Body of pancreas (tissue), 4 donors: ENCODE data around the gene ERI3. TPM values are rescaled to one million over a fixed set of nuclear protein-coding genes. Genes with fewer than 3 reads are reported as not detected.

Experiments
- ATAC-seq: fragments of 150-250 bp; one replicate; pipeline ENCODE4 v1.9.1; 2016
- DNase-seq, 4 donors: peaks; one replicate each; pipeline ENCODE4 v3.0.0-alpha.2; 2019
- H3K27ac ChIP-seq, 4 donors: fragments of 200-600 bp; sonication (generic); 1 replicate in 3 of 4; 2 replicates in 1 of 4; pipeline versions ENCODE4 v1.5.1 to v1.6.1; 2016 to 2019; ENCODE audit warnings: mild to moderate bottlenecking in 1 of 4, mixed read lengths in 1 of 4, moderate library complexity in 1 of 4
- H3K27me3 ChIP-seq, 2 donors: fragments of 200-600 bp; sonication (generic); one replicate each; pipeline ENCODE4 v1.6.0; 2016; ENCODE audit warnings: mild to moderate bottlenecking in 1 of 2
- H3K36me3 ChIP-seq, 2 donors: fragments of 200-600 bp; sonication (generic); replicated peaks in 1 of 2; 2 replicates each; pipeline ENCODE4 v1.5.1; 2016; ENCODE audit warnings: low read depth in 2 of 2; ENCODE audit not compliant: insufficient read depth in 1 of 2
- H3K4me1 ChIP-seq: fragments of 200-600 bp; sonication (generic); one replicate; pipeline ENCODE4 v1.6.0; 2016
- H3K4me3 ChIP-seq, 2 donors: fragments of 200-600 bp; sonication (generic); 1 replicate in 1 of 2; 2 replicates in 1 of 2; pipeline ENCODE4 v1.5.1; 2016 to 2019
- H3K9me3 ChIP-seq, 3 donors: fragments of 200-600 bp; sonication (generic); 1 replicate in 2 of 3; 2 replicates in 1 of 3; pipeline ENCODE4 v1.5.1; 2016
- POLR2A ChIP-seq, 3 donors: fragments of 450-650 bp; IDR thresholded peaks; one replicate each; pipeline ENCODE4 v1.6.1; 2016; ENCODE audit warnings: antibody characterized with exemption in 3 of 3, mild to moderate bottlenecking in 2 of 3
- WGBS, 2 donors: methylation state at CpG; one replicate each; pipeline ENCODE4 v1.1.5; 2017; 5-methylcytosine and 5-hydroxymethylcytosine counted together
- intact Hi-C: fragments of 100-400 bp; cut with DNase I; formaldehyde crosslinking; loops from one replicate; pipeline ENCODE4 v1.15.1; 2023
- total RNA-seq, 2 donors: library from RNA; depleted of rRNA; stranded (reverse); fragments of >200 nt; gene quantifications; one replicate each; pipeline ENCODE4 v1.1.0, GENCODE V29; 2016
- TF ChIP-seq, protein P1 (sequence below), 7 experiments: fragments of 450-650 bp in 4 of 7; fragments of 200-600 bp in 3 of 7; sonication (generic) in 3 of 7; IDR thresholded peaks; one replicate each; pipeline ENCODE4 v1.5.1; 2016 to 2019; ENCODE audit warnings: antibody characterized with exemption in 7 of 7

Gene ERI3
- total RNA-seq, 2 donors from 2014 or later, result 17.4 to 59.7 TPM

- Histone ChIP-seq H3K27me3 (no peaks in the 10 kb centered on the region), H3K36me3 (peaks cover 0 to 2% of the 10 kb centered on the region in 2 donors), H3K4me3 (no peak overlapping the region), H3K4me1 (peaks cover 16% of the 10 kb centered on the region), H3K27ac (no peak overlapping the region), H3K9me3 (no peaks in the 10 kb centered on the region)
- TF ChIP-seq POLR2A (IDR thresholded peaks at IDR 0.05), result no peak
- TF ChIP-seq, protein P1, sequence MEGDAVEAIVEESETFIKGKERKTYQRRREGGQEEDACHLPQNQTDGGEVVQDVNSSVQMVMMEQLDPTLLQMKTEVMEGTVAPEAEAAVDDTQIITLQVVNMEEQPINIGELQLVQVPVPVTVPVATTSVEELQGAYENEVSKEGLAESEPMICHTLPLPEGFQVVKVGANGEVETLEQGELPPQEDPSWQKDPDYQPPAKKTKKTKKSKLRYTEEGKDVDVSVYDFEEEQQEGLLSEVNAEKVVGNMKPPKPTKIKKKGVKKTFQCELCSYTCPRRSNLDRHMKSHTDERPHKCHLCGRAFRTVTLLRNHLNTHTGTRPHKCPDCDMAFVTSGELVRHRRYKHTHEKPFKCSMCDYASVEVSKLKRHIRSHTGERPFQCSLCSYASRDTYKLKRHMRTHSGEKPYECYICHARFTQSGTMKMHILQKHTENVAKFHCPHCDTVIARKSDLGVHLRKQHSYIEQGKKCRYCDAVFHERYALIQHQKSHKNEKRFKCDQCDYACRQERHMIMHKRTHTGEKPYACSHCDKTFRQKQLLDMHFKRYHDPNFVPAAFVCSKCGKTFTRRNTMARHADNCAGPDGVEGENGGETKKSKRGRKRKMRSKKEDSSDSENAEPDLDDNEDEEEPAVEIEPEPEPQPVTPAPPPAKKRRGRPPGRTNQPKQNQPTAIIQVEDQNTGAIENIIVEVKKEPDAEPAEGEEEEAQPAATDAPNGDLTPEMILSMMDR (IDR thresholded peaks at IDR 0.05), result no peak
- WGBS, 2 donors, result 96% methylated on average over 3 of the region's 3 CpGs
- DNase-seq (no peak), ATAC-seq (no peak)
- intact Hi-C loops, result no loop called here
Measured at GRCh38 chr1:44310006-44310405, 45.1 kb downstream of the ERI3 start.

DNA sequence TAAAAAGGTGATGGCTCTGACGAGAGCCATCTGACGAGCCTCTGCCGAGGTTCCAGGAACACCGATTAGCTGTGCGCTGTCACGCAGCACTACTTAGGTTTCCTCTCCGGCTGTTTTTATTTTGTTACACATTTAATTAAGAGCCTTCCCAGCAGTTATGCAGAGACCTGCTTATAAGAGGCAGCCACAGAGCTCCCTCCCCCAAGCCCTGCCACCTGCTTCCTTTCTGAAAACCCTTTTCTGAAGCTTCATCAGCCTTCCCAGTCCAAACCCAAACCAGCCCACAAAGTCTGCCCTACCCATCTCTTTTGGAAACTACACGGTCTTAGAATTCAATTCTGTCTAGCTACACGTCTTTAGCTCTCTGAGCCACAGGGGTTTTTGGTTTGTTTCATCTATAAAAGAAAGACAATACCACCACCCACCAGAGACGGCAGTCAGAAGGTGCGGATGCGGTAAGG is 49.1 kb downstream of the ERI3 start:
- DNase-seq (no peak), ATAC-seq (no peak)
- peaks cover 0 to 2% of the 10 kb centered on the region in 2 donors for H3K36me3 ChIP-seq
- H3K27ac ChIP-seq, result no peak overlapping the region
- 76 to 85% methylated on average over 12 of the region's 12 CpGs for WGBS, 2 donors
- intact Hi-C loops, result no loop called here
- H3K9me3 ChIP-seq, result no peaks in the 10 kb centered on the region
- no peak for TF ChIP-seq POLR2A (IDR thresholded peaks at IDR 0.05)
- TF ChIP-seq, protein P1 (IDR thresholded peaks at IDR 0.05), result no peak
- H3K4me3 ChIP-seq, result no peak overlapping the region
- H3K27me3 ChIP-seq, result no peaks in the 10 kb centered on the region
- H3K4me1 ChIP-seq, result no peaks in the 10 kb centered on the region

DNA sequence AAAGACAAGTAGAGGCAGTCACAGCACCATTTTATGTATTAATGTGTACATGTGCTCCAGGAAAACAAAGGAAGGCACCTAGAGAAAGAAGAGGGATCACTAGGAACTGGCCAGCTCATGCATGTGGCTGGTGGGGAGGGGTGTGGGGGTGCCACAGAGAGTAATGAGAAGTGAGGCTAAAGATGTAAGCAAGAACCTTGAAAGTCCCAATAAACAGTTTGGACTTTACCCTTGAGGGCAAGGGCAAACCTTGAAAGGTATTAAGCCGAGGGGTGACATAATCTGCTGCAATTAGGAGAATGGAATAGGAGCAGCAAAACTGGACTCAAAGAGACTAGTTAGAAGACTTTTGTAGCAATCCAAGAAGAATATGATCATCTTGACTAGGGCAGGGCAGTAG is 51.5 kb downstream of the ERI3 start:
- Histone ChIP-seq H3K9me3 (no peaks in the 10 kb centered on the region), H3K4me1 (no peaks in the 10 kb centered on the region), H3K27me3 (no peaks in the 10 kb centered on the region), H3K36me3 (peaks cover 0 to 2% of the 10 kb centered on the region in 2 donors), H3K4me3 (no peak overlapping the region), H3K27ac (no peak overlapping the region)
- intact Hi-C loops, result no loop called here
- DNase-seq (no peak), ATAC-seq (no peak)
- no peak for TF ChIP-seq POLR2A (IDR thresholded peaks at IDR 0.05)
- TF ChIP-seq, protein P1 (IDR thresholded peaks at IDR 0.05), result no peak
- 85 to 96% methylated on average over 1 of the region's 1 CpG for WGBS, 2 donors

DNA sequence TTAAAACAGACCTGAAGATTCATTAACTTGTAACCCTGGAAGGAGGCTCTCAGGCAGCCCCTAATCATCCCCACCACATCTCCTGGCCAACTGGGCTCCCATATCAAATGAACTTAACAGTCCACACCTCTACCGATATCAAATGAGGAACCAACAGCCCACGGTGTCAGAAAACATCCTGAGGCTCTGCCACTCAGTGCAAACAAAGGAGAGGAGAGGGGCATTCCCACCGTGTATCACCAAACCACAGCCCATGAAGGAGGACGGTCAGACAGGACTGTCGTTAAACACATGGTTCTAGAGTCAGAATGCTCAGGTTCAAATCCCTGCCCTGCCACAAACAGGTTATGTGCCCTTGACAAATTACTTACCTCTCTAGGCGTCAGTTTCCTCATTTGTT is 52.5 kb downstream of the ERI3 start:
- Histone ChIP-seq H3K9me3 (no peaks in the 10 kb centered on the region), H3K36me3 (peaks cover 4% of the 10 kb centered on the region in 2 donors), H3K4me1 (no peaks in the 10 kb centered on the region), H3K4me3 (no peak overlapping the region), H3K27ac (no peak overlapping the region), H3K27me3 (no peaks in the 10 kb centered on the region)
- WGBS, 2 donors, result 76 to 84% methylated on average over 6 of the region's 6 CpGs
- intact Hi-C loops, result no loop called here
- no peak for TF ChIP-seq POLR2A (IDR thresholded peaks at IDR 0.05)
- TF ChIP-seq, protein P1 (IDR thresholded peaks at IDR 0.05), result no peak
- DNase-seq, result no peak
- no peak for ATAC-seq

GRCh38 chr1:44301442-44301841 is 53.6 kb downstream of the ERI3 start:
- Histone ChIP-seq H3K9me3 (no peaks in the 10 kb centered on the region), H3K4me3 (no peak overlapping the region), H3K27ac (no peak overlapping the region), H3K4me1 (no peaks in the 10 kb centered on the region), H3K27me3 (no peaks in the 10 kb centered on the region), H3K36me3 (peaks cover 7 to 8% of the 10 kb centered on the region in 2 donors)
- TF ChIP-seq POLR2A (IDR thresholded peaks at IDR 0.05), result no peak
- TF ChIP-seq, protein P1 (IDR thresholded peaks at IDR 0.05), result no peak
- WGBS, 2 donors, result 92 to 97% methylated on average over 3 to 5 of the region's 5 CpGs
- intact Hi-C loops, result no loop called here
- DNase-seq, result no peak
- ATAC-seq, result no peak
